ENCODE results near the gene LRCH4.
A peak's percentile ranks its signal among the peaks of the same experiment; 100 is the strongest.

The LRCH4 gene

DNA sequence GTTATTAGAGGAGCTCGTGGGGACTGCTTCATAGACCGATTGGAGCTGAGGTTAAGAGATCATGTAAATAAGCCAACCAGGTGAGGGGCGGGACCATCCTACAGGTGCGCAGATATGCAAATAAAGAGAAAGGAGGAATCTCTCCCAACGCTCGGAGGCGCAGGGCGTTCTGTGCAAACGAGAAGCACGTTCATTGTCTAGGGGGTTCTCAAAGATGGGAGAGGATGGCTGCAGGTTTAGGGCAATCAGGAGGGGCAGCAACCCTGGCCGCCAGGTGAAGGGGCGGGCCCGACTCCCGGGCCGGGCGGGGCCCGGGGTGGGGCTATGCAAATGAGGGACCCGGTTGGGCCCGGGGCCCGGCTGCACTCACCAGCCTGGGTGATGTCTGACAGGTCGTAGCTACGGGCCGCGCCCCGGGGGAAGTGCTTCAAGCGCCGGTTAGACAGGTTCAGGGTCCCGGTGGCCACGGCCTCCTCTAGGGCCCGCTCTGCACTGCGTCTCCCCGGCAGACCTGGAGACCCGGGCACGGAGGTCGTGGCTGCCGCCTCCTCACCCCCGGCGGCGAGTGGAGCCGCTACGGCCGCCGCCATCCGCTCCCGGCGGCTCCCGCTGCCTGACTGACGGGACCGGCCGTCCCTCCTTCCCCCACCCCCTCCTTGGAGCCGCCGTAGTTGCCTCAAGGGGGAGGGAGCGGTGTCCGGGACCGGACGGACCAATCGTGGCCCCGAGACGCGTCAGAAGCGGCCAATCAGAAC, at the start of gene LRCH4:
Gene LRCH4 (minus strand): TSS at position 619 of the 755 bp plus-strand sequence. CDS start 29 bp downstream, at position 590.
- no peak for DNase-seq
- H3K27ac ChIP-seq (ENCODE audit: low read length) = peak within 1 kb of the TSS; percentile 94

DNA sequence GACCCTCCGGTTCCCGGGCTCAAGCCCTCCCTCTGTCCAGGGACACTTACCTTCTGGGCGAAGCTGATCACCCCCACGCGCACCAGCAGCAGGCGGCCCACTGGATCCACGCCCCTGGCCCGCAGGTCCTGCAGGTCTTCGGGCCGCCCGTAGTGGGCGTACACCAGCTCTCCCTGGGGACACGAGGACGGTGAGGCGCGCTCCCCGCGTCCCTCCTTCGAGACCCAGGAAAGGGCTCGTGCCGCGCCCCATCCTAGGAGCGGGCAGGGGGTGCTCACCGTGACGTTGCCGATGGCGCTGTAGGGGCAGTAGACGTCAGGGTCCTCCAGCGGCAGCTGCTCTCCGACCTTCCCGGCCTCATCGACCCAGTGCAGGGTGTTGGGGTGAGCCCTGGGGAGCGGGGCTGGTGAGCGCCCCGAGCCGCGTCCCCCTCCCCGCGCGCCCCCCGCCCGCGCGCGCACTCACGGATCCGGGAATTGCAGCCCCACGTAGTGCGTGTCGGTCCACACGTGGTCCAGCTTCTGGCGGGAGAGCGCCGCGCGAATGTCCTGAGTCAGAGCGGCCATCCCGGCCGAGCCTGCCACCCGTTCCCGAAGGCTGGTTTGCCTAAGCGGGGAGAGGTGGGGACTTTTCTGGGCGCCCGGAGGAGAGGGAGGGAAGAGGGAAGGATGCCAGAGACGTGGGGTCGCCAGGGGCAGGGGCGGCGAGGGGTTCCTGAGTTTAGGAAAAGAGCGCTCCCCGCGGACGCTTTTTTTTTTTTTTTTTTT, 47.2 kb upstream of the LRCH4 start:
- H3K9me3 ChIP-seq (ENCODE audit: insufficient read depth, low read length, severe bottlenecking) = no peaks in the 10 kb centered on the region
- DNase-seq = no peak
- no peak overlapping the region for H2AFZ ChIP-seq (ENCODE audit: low read depth, low read length)
- H3K27ac ChIP-seq (ENCODE audit: low read length) = no peak overlapping the region
- H3K4me3 ChIP-seq (ENCODE audit: low read depth in 1 of 2, low read length in 2 of 2) = no peak overlapping the region
- H3K79me2 ChIP-seq (ENCODE audit: insufficient read depth, low read length) = no peaks in the 10 kb centered on the region
- H3K27me3 ChIP-seq (ENCODE audit: insufficient read depth, low read length, poor library complexity) = peaks cover 6% of the 10 kb centered on the region
- ATAC-seq (ENCODE audit: insufficient read depth, low read depth) = no peak
- no peaks in the 10 kb centered on the region for H3K4me1 ChIP-seq (ENCODE audit: insufficient read depth, low read length)
- TF ChIP-seq EZH2 (IDR thresholded peaks at IDR 0.05; ENCODE audit: borderline replicate concordance, low read depth, low read length, severe bottlenecking) (peak; percentile 30), CTCF (IDR thresholded peaks at IDR 0.05; ENCODE audit: borderline replicate concordance, extremely low read depth, low read length, poor library complexity, severe bottlenecking) (no peak)
- H3K4me2 ChIP-seq (ENCODE audit: insufficient read depth, low read length) = no peak overlapping the region
- H3K9ac ChIP-seq (ENCODE audit: low read depth, low read length) = no peak overlapping the region
- H4K20me1 ChIP-seq (ENCODE audit: insufficient read depth, low read length) = no peaks in the 10 kb centered on the region
- no peaks in the 10 kb centered on the region for H3K36me3 ChIP-seq (ENCODE audit: insufficient read depth, low read length)

More for the DNA sequence above, at the start of gene LRCH4:
- H3K4me3 ChIP-seq (ENCODE audit: low read depth in 1 of 2, low read length in 2 of 2) = peak within 1 kb of the TSS; percentile 82 to 90
- no peak for TF ChIP-seq EZH2 (IDR thresholded peaks at IDR 0.05; ENCODE audit: borderline replicate concordance, low read depth, low read length, severe bottlenecking)
- no peak for TF ChIP-seq CTCF (IDR thresholded peaks at IDR 0.05; ENCODE audit: borderline replicate concordance, extremely low read depth, low read length, poor library complexity, severe bottlenecking)
- H3K4me2 ChIP-seq (ENCODE audit: insufficient read depth, low read length) = peak within 1 kb of the TSS; percentile 89
- peaks cover 45% of the 10 kb centered on the region for H4K20me1 ChIP-seq (ENCODE audit: insufficient read depth, low read length)
- no peaks in the 10 kb centered on the region for H3K9me3 ChIP-seq (ENCODE audit: insufficient read depth, low read length, severe bottlenecking)
- H3K79me2 ChIP-seq (ENCODE audit: insufficient read depth, low read length) = peaks cover 49% of the 10 kb centered on the region
- ATAC-seq (ENCODE audit: insufficient read depth, low read depth) = no peak
- H3K4me1 ChIP-seq (ENCODE audit: insufficient read depth, low read length) = peaks cover 41% of the 10 kb centered on the region
- H3K36me3 ChIP-seq (ENCODE audit: insufficient read depth, low read length) = peaks cover 31% of the 10 kb centered on the region
- no peaks in the 10 kb centered on the region for H3K27me3 ChIP-seq (ENCODE audit: insufficient read depth, low read length, poor library complexity)
- H2AFZ ChIP-seq (ENCODE audit: low read depth, low read length) = peak within 1 kb of the TSS; percentile 85
- H3K9ac ChIP-seq (ENCODE audit: low read depth, low read length) = peak within 1 kb of the TSS; percentile 93

DNA sequence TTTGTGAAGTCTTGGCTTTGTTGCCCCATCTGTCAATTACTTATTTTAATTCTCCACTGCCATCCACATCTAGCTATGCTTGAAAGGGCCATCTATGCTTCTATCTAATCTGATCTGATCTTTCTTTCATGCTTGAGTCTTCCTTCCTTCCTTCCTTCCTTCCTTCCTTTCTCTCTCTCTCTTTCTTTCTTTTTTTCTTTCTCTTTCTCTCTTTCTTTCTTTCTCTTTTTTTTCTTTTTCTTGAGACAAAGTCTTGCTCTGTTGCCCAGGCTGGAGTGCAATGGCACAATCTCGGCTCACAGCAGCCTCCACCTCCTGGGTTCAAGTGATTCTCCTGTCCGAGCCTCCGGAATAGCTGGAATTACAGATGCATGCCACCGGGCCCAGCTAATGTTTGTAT, 44.1 kb upstream of the LRCH4 start:
- no peak for ATAC-seq (ENCODE audit: insufficient read depth, low read depth)
- no peak overlapping the region for H3K4me2 ChIP-seq (ENCODE audit: insufficient read depth, low read length)
- no peak for TF ChIP-seq CTCF (IDR thresholded peaks at IDR 0.05; ENCODE audit: borderline replicate concordance, extremely low read depth, low read length, poor library complexity, severe bottlenecking)
- H3K27me3 ChIP-seq (ENCODE audit: insufficient read depth, low read length, poor library complexity) = peaks cover 6% of the 10 kb centered on the region
- H3K9me3 ChIP-seq (ENCODE audit: insufficient read depth, low read length, severe bottlenecking) = no peaks in the 10 kb centered on the region
- H2AFZ ChIP-seq (ENCODE audit: low read depth, low read length) = no peak overlapping the region
- no peak for DNase-seq
- H3K27ac ChIP-seq (ENCODE audit: low read length) = no peak overlapping the region
- no peaks in the 10 kb centered on the region for H4K20me1 ChIP-seq (ENCODE audit: insufficient read depth, low read length)
- H3K9ac ChIP-seq (ENCODE audit: low read depth, low read length) = no peak overlapping the region
- H3K4me3 ChIP-seq (ENCODE audit: low read depth in 1 of 2, low read length in 2 of 2) = no peak overlapping the region
- no peaks in the 10 kb centered on the region for H3K36me3 ChIP-seq (ENCODE audit: insufficient read depth, low read length)
- H3K4me1 ChIP-seq (ENCODE audit: insufficient read depth, low read length) = peaks cover 18% of the 10 kb centered on the region
- no peaks in the 10 kb centered on the region for H3K79me2 ChIP-seq (ENCODE audit: insufficient read depth, low read length)
